ENCODE data around the gene AMOTL1.
"Not testable (repeated sequence)": the region's sequence is repeated elsewhere in the genome, so short reads cannot be mapped to it uniquely, and the experiment has no call there.

AMOTL1 gene

DNA sequence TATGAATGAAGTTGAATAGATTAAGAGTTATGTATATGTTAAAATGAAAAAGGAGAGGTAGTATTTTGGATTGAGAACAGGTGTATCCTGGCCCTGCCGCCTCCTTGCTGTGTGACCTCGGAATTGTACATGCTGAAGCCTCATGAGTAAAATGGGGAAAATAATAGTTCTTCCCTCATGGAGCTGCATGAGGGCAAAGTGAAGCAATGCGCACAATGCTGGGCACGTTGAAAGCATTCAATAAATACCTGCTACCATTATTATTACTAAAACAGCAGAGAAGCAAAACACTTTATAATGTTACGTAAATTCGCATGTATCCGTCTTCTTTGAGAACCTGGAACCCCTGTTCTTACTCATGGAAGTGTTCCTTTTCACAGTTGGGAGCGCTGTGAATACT lies 5.7 kb downstream of the AMOTL1 start:
- no peak for DNase-seq

GRCh38 chr11:94774345-94774744 lies 6.2 kb downstream of the AMOTL1 start:
- no peak for DNase-seq

- no peak for DNase-seq
These were observed 7.6 kb downstream of the AMOTL1 start for GRCh38 chr11:94775567-94776327.

DNA sequence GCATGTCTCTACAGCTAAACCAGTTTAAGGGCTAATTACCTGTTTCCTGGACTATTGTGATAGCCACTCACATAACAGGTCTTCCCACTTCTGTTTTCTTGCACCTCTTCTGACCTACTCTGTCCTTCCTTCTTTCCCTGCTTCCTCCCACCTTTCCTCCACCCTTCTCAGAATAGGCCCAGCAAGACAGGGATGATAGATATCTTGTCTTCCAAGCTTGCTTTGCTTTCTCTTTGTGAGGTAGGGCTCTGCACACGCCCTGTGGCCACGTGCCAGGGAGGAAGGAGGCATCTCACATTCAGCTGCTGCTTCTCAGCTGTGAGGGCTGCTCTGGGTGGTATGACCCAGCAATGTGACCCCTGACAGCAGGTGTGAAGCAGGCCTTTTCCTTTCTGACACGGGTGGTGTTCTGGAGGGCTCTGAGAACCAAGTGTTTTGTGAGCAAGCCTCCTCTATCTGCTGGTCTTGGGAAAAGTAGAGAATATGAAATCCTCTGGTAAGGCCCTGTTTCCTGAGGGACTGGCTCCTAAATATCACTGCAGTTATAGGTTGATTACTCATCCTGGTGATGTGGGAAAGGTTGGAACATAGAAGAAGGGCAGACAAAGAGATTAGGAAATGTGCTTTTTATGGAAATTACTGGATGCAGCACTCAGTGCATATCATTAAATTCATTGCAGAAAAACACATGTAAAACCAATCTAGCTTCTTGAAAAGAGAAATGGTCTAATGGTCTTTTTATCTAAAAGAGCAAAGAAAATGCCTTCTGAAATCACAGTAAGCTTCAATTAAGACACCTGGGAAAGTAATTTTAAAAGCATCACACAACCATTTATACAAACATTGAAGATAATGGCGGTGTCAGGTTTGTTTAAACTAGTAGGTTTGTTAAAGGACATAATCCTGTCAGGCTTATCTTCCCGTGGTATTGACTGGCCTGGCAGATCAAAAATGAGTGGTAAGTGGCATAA lies 8.5 kb downstream of the AMOTL1 start:
- DNase-seq: no peak

- DNase-seq: no peak
These were observed 12.3 kb downstream of the AMOTL1 start for GRCh38 chr11:94780432-94780831.

DNA sequence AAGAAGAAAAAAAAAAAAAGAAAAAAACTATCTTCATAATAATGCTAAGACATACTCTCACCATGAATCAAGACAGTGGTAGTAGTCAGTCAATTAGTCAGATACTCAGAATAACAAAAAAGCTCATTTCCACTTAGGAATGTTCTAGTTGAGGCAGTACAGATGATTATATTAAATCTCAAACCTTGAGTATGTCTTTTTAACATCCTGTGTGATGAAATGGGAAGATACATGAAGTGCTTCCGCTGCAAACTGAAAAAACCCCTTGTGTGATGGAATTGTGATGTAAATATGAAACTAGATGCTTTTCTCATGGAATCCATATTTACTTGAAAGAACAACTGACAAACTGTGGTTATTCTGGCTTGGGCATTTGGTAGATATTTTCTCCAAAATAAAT lies 13.7 kb downstream of the AMOTL1 start:
- no peak for DNase-seq

DNA sequence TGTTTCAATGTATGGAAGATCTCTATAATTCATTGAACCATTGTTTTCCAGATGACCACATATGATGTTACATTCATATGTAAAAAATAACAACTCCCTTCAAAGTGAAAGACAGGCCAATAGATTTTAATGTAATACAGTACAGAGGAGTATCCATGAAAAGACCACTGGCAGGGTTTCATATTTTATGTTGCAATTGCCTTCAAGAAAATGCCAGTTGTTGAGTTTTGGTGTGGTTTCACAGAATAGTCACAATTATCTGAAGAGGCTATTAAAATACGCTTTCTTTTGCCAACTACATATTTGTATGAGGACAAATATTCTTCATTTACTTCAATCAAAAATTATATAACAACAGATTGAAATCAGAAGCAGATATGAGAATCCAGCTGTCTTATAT lies 14.3 kb downstream of the AMOTL1 start:
- no peak for DNase-seq

GRCh38 chr11:94784884-94785283 lies 16.7 kb downstream of the AMOTL1 start:
- no peak for DNase-seq

DNA sequence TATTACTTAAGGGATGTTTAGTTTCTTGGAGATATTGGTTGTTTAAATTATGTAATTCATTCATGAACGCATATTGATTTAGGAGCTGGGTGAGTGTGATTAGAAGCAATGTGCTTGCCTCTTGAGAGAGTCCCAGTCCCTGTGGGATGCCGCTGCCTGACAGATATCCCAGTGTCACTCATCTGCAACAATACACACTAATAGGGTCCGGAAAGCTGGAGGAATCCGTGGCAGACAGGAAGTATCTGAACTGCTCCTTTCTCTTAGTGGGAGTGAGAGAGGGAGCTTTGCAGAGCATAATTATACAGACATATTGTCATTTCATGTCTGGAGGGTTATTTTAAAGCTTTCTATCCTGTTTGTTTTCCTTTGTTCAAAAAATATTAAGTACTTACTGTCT lies 17.4 kb downstream of the AMOTL1 start:
- no peak for DNase-seq

GRCh38 chr11:94786264-94787126 lies 18.3 kb downstream of the AMOTL1 start:
- no peak for DNase-seq

GRCh38 chr11:94787801-94788200 lies 19.6 kb downstream of the AMOTL1 start:
- no peak for DNase-seq

DNA sequence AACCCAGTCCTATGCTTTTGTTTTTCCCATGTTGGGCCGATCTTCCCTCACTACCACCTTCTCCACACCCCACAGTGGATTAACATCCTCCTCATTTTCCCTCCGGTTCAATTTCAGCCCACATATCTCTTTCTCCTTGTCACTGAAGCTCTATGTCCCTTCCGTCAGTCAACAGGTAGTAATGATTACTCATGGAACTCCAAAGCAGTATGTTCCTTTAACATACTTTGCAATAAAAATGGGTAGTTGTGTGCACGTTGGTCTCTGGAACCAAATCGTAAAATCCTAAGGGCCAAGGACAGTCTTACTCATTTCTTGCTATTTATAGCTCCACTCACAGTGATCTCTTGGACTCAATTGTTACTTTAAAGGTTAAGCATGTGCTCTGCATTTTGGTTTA lies 20.2 kb downstream of the AMOTL1 start:
- DNase-seq: no peak

DNA sequence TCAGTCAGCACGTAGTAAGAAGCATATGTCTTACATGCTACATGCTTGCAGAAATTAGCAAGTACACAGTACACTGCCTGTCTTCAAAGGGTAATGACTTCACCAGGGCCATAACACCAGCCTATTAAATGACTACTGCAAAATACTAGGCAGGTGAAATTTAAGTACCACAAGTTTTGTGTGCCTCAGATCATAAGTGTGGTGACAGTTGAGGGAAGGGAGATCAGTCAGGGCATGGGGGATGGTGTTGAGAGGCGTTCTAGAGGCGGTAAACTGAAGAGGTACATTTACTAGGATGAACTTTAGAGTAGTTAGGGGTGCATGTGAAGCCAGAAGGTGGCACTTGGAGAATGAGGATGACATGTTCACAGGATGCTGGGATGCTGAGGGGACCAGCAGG lies 22.0 kb downstream of the AMOTL1 start:
- no peak for DNase-seq

DNA sequence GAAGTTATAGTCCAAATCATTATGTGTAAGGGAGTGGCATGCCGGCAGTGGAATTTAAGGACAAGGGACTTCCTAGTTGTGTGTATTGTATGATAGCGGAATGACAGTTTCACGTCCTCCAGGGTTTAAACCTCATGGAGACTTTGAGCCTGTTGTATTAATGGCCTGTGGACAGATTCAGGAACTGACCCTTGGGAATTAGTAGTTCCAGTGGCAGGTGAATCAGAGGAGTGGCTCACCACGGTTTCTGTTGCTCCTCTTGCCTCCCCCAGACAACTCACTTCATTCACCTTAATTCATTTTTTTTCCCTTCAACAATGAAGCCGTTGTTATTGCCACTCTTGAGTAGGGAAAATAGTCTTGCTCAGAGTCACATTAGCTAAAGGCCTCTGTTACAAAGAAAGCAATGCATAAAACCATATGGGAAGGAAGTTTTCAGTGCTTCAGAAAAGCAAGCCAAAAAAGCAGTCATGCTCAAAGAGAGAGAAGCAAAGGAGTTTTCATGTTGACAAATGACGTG lies 22.6 kb downstream of the AMOTL1 start:
- DNase-seq: no peak

DNA sequence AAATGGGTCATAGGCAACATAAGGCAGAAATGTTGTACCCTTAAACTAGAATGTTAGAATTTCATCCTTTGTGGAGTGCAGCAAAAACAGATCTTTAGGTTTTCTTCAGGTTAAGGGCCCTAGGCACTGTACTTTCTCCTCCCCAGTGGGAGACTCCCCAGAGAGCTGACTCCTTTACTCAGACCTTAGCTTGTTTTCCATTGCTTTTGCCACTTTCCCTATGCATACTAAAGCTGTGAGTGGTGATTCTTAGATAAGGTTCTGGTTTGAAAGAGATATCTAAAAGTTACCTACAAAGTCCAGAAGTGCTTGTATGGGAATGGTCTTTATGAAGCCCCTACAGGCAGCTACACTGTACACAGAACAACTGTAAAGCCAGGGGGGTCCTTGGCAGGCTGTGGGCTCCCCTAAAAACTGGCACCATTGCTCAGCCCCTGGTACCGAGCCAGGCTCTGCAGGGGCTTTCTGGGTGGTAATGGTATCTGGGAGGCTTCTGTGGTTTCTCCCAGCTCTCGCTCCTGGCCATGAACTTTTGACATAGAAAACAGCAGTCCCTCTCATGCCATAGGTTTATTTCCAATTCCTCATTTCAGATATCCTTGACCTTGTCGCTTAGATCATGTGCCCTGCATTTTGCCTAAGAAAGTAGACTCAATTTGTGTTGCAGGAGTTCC lies 23.2 kb downstream of the AMOTL1 start:
- no peak for DNase-seq

DNA sequence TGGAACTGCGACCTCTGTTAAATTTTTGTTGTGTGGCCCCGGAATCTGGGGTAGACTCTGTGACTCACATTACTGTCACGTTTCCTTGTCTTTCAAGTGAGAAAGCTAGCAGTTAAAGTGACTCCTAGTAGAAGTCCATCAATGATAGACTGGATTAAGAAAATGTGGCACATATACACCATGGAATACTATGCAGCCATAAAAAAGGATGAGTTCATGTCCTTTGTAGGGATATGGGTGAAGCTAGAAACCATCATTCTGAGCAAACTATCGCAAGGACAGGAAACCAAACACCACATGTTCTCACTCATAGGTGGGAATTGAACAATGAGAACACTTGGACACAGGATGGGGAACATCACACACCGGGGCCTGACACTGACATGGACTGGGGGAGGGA lies 23.8 kb downstream of the AMOTL1 start:
- not testable (repeated sequence) for DNase-seq

DNA sequence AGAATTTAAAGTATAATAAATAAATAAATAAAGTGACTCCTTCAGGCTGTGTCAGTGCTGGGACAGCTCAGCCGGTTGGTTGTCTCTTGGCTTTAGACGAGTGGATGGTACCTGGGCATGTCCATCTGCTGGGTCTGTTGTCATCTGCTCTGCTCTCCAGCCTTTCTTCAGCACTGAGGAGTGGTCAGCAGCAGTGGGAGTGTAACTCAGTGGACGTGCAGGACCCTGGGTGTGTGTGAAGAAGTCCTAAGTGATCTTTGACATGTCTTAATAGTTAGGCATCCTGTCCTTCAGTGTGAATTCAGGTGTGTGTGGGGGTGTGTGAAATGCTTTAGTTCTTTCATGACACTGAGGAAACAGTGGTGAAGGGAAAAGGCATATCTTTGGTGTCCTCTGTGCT lies 24.3 kb downstream of the AMOTL1 start:
- no peak for DNase-seq

DNA sequence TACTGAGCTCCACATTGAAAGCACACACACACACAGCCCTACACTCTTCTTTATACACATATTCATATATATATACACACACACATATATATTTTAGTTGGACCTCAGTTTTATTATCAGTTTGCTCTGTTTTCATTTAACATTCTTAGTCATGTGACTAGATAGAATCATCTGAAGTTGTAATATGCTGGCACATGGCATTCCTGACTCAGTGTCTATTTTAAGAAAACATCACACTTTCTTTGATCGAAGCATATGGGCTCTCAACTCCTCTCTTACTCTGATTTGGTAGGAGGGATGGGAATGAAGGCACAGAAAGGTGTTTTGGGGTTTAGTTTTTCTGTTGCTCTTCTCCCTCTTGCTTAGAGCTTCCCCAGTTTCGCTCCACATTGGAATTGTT lies 24.8 kb downstream of the AMOTL1 start:
- no peak for DNase-seq

GRCh38 chr11:94793822-94794221 lies 25.7 kb downstream of the AMOTL1 start:
- DNase-seq: no peak

DNA sequence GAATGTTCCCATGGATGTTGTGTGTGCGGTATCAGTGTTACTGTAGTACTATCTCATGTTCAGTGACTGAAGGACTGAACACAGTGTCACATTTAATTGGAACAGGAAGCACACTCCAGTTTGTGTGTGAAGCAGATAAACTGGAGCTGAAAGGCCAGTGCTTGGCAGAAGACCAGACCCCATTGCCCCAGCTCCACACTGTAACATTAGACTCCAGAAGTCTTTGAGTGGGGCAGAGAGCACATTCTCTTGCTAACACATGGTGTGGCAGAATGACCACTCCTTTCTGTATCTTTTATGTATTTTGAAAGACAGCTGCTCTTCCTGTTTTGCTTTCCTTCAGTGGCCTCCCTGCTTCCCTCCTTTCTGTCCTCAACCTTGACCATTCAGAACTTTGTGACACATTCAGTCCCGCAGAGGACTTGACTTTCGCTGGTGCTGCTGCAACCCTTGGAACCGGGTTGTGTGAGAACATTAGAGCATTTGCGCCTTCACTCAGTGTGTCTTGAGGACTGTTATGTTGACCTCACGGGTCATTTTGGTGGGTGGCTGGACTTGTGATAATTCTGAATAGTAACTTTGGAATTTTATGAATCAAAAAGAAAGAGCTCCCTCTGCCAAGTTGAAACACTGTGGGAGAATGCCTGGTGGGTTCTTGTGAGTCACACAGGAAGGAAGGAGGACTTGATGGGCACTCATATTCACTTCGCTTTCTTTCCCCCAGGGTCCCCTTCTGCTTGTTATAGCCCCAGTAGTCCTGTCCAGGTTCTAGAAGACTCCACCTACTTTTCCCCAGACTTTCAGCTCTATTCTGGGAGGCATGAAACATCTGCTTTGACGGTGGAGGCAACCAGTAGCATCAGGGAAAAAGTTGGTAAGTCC lies 26.4 kb downstream of the AMOTL1 start:
- no peak for DNase-seq

DNA sequence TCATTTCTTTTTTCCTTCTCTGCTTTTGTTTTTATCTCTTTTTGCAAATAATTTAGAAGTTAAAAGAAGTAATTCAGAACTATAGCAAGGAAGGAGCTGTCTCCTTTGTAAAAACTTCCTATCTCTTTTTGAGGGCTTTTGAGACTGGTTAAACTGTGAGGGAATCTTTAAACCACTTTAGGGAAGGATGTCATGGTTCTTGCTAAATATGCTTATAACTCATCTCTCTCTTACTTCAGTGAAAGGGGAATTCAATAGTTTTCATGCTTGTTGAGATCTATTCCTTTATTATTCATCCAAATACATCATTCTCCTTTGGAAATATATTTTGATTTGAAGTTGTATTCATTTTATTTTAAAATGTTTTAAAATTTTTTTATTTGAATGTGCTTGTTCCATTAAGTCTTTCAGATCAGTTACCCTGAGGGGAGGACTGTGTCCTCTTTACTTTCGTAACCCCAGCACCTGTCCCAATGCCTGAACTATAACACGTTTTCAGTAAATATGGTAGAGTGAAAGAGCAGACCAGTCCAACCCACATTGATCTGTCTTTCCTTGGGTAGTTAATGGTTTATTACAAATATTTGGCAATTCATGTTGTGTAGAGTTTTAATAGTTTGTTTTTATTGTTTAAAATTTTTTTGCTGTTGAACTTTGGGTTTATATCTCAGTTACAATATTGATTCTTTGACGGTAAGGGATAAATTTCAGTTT lies 27.5 kb downstream of the AMOTL1 start:
- DNase-seq: no peak

All from NCI-H1694 (cell line).